Neuron (in vitro differentiated cells): ENCODE measurements around the gene GALR2.

ENCODE experiments used
- H2AFZ ChIP-seq: one replicate; pipeline ENCODE4 v1.6.1; 2013; ENCODE audit warnings: low read depth, mild to moderate bottlenecking, inconsistent platforms, low read length, moderate library complexity
- H3K27me3 ChIP-seq: one replicate; pipeline ENCODE4 v1.6.1; 2013; ENCODE audit warnings: low read length; ENCODE audit not compliant: insufficient read depth
- H3K36me3 ChIP-seq: one replicate; pipeline ENCODE4 v1.6.1; 2013; ENCODE audit warnings: low read length; ENCODE audit not compliant: insufficient read depth
- H3K4me1 ChIP-seq: one replicate; pipeline ENCODE4 v1.6.1; 2013; ENCODE audit warnings: low read length; ENCODE audit not compliant: insufficient read depth
- H3K4me3 ChIP-seq: 2 replicates; pipeline ENCODE4 v1.5.1; 2013; ENCODE audit warnings: mild to moderate bottlenecking, low read length, moderate library complexity
- H3K9me3 ChIP-seq: one replicate; pipeline ENCODE4 v1.6.1; 2013; ENCODE audit warnings: low read length

The GALR2 gene, protein sequence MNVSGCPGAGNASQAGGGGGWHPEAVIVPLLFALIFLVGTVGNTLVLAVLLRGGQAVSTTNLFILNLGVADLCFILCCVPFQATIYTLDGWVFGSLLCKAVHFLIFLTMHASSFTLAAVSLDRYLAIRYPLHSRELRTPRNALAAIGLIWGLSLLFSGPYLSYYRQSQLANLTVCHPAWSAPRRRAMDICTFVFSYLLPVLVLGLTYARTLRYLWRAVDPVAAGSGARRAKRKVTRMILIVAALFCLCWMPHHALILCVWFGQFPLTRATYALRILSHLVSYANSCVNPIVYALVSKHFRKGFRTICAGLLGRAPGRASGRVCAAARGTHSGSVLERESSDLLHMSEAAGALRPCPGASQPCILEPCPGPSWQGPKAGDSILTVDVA

DNA sequence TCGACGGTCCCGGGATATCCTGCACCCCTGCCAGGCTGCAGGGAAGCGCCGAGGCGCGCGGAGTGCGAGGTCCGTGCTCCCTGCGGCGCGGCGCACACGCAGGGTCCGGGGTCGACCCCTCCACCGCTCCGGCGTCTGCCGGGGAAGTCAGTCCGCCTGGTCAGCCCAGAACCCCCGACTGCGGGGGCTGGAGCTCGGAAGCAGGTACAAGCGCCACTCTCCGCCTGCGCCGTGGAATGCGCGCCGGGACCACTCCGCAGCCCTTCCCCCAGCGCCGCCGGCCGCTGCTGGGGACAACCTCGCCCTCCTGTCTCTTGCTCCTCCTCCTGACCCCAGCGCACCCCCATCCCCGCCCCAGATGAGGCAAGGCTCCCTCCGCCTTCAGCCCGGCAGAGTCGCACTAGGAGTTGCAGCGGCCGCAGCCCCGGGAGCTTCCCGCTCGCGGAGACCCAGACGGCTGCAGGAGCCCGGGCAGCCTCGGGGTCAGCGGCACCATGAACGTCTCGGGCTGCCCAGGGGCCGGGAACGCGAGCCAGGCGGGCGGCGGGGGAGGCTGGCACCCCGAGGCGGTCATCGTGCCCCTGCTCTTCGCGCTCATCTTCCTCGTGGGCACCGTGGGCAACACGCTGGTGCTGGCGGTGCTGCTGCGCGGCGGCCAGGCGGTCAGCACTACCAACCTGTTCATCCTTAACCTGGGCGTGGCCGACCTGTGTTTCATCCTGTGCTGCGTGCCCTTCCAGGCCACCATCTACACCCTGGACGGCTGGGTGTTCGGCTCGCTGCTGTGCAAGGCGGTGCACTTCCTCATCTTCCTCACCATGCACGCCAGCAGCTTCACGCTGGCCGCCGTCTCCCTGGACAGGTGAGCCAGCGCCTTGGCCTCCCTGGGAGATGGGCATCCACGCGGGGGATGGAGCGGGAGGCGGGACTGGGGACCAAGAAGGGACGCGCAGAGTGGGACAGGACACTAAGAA lies at the start of gene GALR2:
Gene GALR2, plus strand, starts transcription at position 392 of the 974 bp plus-strand sequence. Its CDS starts 103 bp downstream, at position 495.
- H3K4me3 ChIP-seq, result no peak within 1 kb of the TSS

GRCh38 chr17:76025294-76025693 lies 49.3 kb upstream of the GALR2 start:
- H3K36me3 ChIP-seq, result no peaks in the 10 kb centered on the region
- H2AFZ ChIP-seq, result no peak overlapping the region
- H3K4me1 ChIP-seq, result peaks cover 7% of the 10 kb centered on the region
- peaks cover 3% of the 10 kb centered on the region for H3K27me3 ChIP-seq
- H3K9me3 ChIP-seq, result no peaks in the 10 kb centered on the region
- H3K4me3 ChIP-seq, result no peak overlapping the region

More for the DNA sequence above, at the start of gene GALR2:
- Histone ChIP-seq H3K9me3 (peaks cover 2% of the 10 kb centered on the region), H3K36me3 (peaks cover 3% of the 10 kb centered on the region), H2AFZ (peak within 1 kb of the TSS; percentile 64), H3K27me3 (peaks cover 25% of the 10 kb centered on the region), H3K4me1 (peaks cover 24% of the 10 kb centered on the region)

DNA sequence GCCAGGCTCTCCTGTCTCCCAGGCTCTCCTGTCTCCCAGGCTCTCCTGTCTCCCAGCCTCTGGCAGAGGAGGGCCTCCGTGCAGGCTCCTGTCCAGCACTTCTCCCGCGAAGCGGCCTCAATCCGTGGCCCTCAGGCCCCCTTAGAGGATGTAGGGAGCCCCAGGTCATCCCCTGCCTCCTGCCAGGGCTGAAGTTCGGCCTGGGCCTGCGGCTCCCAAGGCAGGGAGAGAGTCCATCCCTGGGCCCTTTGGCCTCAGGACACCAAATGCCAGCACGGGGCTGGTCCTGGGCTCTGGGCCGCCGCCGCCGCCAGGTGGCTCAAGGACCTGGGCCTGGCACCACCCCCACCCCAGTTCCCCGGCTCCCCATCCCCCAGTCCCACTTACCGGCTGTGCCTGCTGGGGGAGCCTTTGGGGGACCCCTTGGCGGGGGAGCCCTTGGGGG lies 47.8 kb upstream of the GALR2 start:
- H3K4me1 ChIP-seq, result peaks cover 7% of the 10 kb centered on the region
- H2AFZ ChIP-seq, result no peak overlapping the region
- no peak overlapping the region for H3K4me3 ChIP-seq
- H3K9me3 ChIP-seq, result no peaks in the 10 kb centered on the region
- H3K27me3 ChIP-seq, result peaks cover 3% of the 10 kb centered on the region
- no peaks in the 10 kb centered on the region for H3K36me3 ChIP-seq

DNA sequence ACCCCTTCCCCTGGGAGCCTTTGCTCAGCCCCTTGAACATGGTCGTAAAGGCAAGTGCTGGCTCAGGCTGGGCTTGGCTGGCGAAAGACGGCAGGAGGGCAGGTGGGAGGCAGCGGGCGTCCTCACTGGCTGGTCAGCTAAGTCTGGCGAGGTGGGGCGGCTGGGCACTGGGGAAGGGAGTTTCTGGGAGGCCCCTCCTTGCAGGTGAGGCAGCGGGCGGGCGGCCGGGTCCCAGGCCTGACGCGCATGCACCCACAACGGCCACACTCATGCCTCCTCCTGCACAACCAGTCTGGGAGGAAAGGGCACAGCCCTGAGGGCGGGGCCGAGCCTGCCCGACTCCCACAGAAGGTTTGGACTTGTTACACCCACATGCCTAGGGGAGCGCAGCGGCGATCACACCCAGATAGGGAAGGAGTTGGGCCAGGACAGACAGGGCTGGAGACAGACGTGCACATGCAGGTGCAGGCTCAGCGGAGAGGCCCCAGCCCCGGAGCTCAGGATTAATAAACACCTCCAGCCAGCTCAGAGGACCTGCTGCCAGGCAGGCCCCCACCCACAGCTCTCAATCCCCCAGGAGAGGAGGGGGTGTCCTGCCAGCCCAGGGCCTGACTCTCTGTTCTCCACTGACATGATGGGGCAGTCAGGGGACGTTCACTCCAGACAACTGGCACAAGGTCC lies 47.3 kb upstream of the GALR2 start, which contains the start of gene EVPL:
Gene EVPL, minus strand, starts transcription at position 148 of the 681 bp plus-strand sequence. Its CDS starts 108 bp downstream, at position 40.
- H3K36me3 ChIP-seq, result no peaks in the 10 kb centered on the region
- H2AFZ ChIP-seq, result no peak within 1 kb of the TSS
- H3K4me3 ChIP-seq, result no peak within 1 kb of the TSS
- no peaks in the 10 kb centered on the region for H3K9me3 ChIP-seq
- H3K27me3 ChIP-seq, result peaks cover 3% of the 10 kb centered on the region
- H3K4me1 ChIP-seq, result peaks cover 7% of the 10 kb centered on the region

DNA sequence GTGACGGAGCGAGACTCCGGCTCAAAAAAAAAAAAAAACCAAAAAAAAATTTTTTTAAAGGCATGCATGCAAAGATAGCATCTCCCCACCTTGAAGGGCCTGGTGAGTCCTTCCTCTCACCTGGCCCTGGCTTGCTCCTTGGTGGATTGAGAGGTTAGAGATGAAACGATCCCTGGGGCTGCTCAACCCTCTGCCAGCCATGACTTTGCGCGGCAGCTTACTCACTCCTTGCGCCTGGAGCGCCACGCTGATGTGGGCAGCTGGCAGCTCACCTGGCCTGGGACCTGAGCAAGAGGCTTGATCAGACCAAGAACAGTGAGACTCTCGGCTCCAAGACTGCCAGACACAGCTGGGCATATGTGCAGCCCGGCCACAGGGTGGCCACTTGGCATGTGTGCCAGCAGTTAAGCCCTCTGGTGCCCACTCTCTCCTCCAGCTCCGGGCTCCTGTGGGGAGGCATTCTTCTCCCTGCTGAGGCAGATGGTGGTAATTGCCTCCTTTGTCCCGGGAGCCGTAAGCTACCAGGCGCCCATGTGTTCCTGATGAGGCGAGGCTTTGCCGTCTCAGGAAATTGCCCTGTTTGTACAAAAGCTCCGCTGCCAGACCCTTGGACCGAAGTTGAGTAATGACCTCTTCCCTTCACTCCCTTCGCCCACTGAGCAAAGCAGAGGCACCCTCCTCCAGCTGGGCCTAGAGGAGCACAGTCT lies 42.4 kb upstream of the GALR2 start:
- Histone ChIP-seq H2AFZ (no peak overlapping the region), H3K4me3 (no peak overlapping the region), H3K27me3 (no peaks in the 10 kb centered on the region), H3K4me1 (peaks cover 7% of the 10 kb centered on the region), H3K36me3 (no peaks in the 10 kb centered on the region), H3K9me3 (no peaks in the 10 kb centered on the region)

DNA sequence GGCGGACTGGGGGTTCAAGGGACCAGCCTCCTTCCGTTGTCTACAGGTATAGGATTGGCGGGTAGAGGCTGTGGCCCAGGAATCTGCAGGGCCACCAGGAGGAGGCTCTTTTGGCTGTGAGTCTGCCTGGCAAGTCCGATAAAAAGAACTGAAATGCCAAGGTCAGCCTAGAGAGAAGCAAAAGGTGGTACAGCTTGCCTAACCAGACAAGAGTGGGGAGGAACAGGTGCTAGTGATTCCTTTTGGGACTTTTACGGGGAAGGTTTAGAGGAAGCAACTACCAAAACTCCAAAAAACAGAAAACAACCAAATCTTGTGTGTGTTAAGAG lies 41.8 kb upstream of the GALR2 start:
- no peaks in the 10 kb centered on the region for H3K36me3 ChIP-seq

GRCh38 chr17:76033139-76033538 lies 41.4 kb upstream of the GALR2 start:
- Histone ChIP-seq H3K4me3 (no peak overlapping the region), H2AFZ (no peak overlapping the region), H3K36me3 (peaks cover 3% of the 10 kb centered on the region), H3K27me3 (no peaks in the 10 kb centered on the region), H3K9me3 (no peaks in the 10 kb centered on the region), H3K4me1 (peaks cover 7% of the 10 kb centered on the region)

More for the DNA sequence above, 41.8 kb upstream of the GALR2 start:
- no peaks in the 10 kb centered on the region for H3K9me3 ChIP-seq
- H3K4me3 ChIP-seq, result no peak overlapping the region
- peaks cover 7% of the 10 kb centered on the region for H3K4me1 ChIP-seq
- no peak overlapping the region for H2AFZ ChIP-seq
- H3K27me3 ChIP-seq, result no peaks in the 10 kb centered on the region

- Histone ChIP-seq H3K36me3 (peaks cover 19% of the 10 kb centered on the region), H2AFZ (no peak overlapping the region), H3K4me3 (no peak overlapping the region), H3K4me1 (peaks cover 3% of the 10 kb centered on the region), H3K27me3 (no peaks in the 10 kb centered on the region), H3K9me3 (no peaks in the 10 kb centered on the region)
Observed at GRCh38 chr17:76034428-76035350, 39.9 kb upstream of the GALR2 start.

- no peaks in the 10 kb centered on the region for H3K27me3 ChIP-seq
- H2AFZ ChIP-seq, result no peak overlapping the region
- no peak overlapping the region for H3K4me3 ChIP-seq
- no peaks in the 10 kb centered on the region for H3K9me3 ChIP-seq
- H3K36me3 ChIP-seq, result peaks cover 38% of the 10 kb centered on the region
- H3K4me1 ChIP-seq, result no peaks in the 10 kb centered on the region
Observed at GRCh38 chr17:76036497-76037261, 37.9 kb upstream of the GALR2 start.

DNA sequence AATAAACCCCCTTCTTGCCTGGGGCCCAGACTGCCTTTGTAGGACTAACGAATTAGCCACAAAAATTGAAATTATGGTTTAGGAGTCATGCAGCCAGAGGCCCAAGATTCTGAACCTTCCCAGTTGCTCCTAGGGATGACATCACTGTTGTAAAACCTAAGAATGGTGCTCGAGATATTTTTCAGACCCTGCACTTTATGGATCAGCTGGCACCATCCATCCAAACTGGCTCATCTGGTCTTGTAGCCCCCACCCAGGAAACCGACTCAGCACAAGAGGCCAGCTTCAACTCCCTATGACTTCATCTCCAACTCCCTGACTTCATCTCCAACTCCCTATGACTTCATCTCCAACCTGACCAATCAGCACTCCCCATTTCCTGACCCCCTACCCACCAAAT lies 36.5 kb upstream of the GALR2 start:
- Histone ChIP-seq H3K4me1 (no peaks in the 10 kb centered on the region), H3K9me3 (no peaks in the 10 kb centered on the region), H3K27me3 (no peaks in the 10 kb centered on the region), H2AFZ (no peak overlapping the region), H3K4me3 (no peak overlapping the region), H3K36me3 (peaks cover 40% of the 10 kb centered on the region)

- Histone ChIP-seq H3K4me3 (no peak overlapping the region), H3K27me3 (no peaks in the 10 kb centered on the region), H3K36me3 (peaks cover 50% of the 10 kb centered on the region), H2AFZ (no peak overlapping the region), H3K9me3 (no peaks in the 10 kb centered on the region), H3K4me1 (no peaks in the 10 kb centered on the region)
Observed at GRCh38 chr17:76039121-76039520, 35.5 kb upstream of the GALR2 start.
